Upper lobe of left lung (tissue), 6 donors: ENCODE results near the gene PCDHGB7. TPM values are rescaled to one million over a fixed set of nuclear protein-coding genes. Genes with fewer than 3 reads are reported as not detected.
"Not testable (repeated sequence)": the region's sequence is repeated elsewhere in the genome, so short reads cannot be mapped to it uniquely, and the experiment has no call there.

Source experiments
- ATAC-seq, 2 donors: fragments of 200-7000 bp; cut with Tn5 transposase; one replicate each; pipeline ENCODE4 v1.9.1; 2022; ENCODE audit warnings: mild to moderate bottlenecking in 2 of 2, moderate library complexity in 2 of 2; ENCODE audit not compliant: low FRiP score in 2 of 2
- DNase-seq, 2 donors: peaks; one replicate each; pipeline ENCODE4 v3.0.0-alpha.2; 2019 to 2020
- H3K27ac ChIP-seq, 4 donors: fragments of 200-600 bp; sonication (generic); one replicate each; pipeline ENCODE4 v1.5.1; 2016 to 2019
- H3K27me3 ChIP-seq, 4 donors: fragments of 200-600 bp; sonication (generic); one replicate each; pipeline ENCODE4 v1.5.1; 2017 to 2019
- H3K36me3 ChIP-seq, 4 donors: fragments of 200-600 bp; sonication (generic); one replicate each; pipeline ENCODE4 v1.5.1; 2016 to 2019
- H3K4me1 ChIP-seq, 4 donors: fragments of 200-600 bp; sonication (generic); one replicate each; pipeline ENCODE4 v1.5.1; 2018 to 2019
- H3K4me3 ChIP-seq, 4 donors: fragments of 200-600 bp; sonication (generic); one replicate each; pipeline ENCODE4 v1.5.1; 2017 to 2019; ENCODE audit warnings: mild to moderate bottlenecking in 2 of 4, moderate library complexity in 1 of 4
- H3K9me3 ChIP-seq, 4 donors: fragments of 200-600 bp; sonication (generic); one replicate each; pipeline ENCODE4 v1.5.1; 2018 to 2019
- CTCF ChIP-seq, 6 experiments: fragments of 450-650 bp in 4 of 6; fragments of 200-600 bp in 2 of 6; sonication (generic) in 2 of 6; IDR thresholded peaks; one replicate each; pipeline ENCODE4 v1.5.1; 2016 to 2019; ENCODE audit warnings: antibody characterized with exemption in 6 of 6
- EP300 ChIP-seq, 4 donors: sonication (generic); formaldehyde crosslinking; IDR thresholded peaks; one replicate each; pipeline ENCODE4 v1.5.1; 2017; ENCODE audit warnings: antibody characterized with exemption in 4 of 4, control low read depth in 2 of 4
- POLR2A ChIP-seq, 4 donors: fragments of 450-650 bp; IDR thresholded peaks; one replicate each; pipeline ENCODE4 v1.5.1; 2016 to 2017; ENCODE audit warnings: antibody characterized with exemption in 4 of 4, mild to moderate bottlenecking in 2 of 4
- POLR2AphosphoS5 ChIP-seq, 2 donors: sonication (generic); formaldehyde crosslinking; IDR thresholded peaks; one replicate each; pipeline ENCODE4 v1.5.1; 2017; ENCODE audit warnings: antibody characterized with exemption in 2 of 2
- WGBS, 2 donors: methylation state at CpG; one replicate each; pipeline ENCODE4 v1.1.5; 2017 to 2018; 5-methylcytosine and 5-hydroxymethylcytosine counted together
- total RNA-seq, 6 donors: library from RNA; depleted of rRNA in 4 of 6; stranded (reverse); fragments of >200 nt in 4 of 6; gene quantifications; one replicate each; pipeline versions ENCODE4 v1.1.0 to v1.2.1, GENCODE V29; 2016 to 2021
- donor health status: DM: no; HTN: no; CAD: no; lungs with moderate emphysema.
- donor health status: DM: no; HTN: yes; CAD: no; lungs with severe emphysema.

PCDHGB7 gene
- total RNA-seq, 6 donors from 2014 or later = 7.0 to 22.5 (median 12.7) TPM

GRCh38 chr5:141409598-141410306 lies 7.7 kb upstream of the PCDHGB7 start:
- ATAC-seq (no peak), DNase-seq (peak in 1 of 2 donors; percentile 67)
- 34 to 35% methylated on average over 16 to 36 of the region's 64 CpGs for WGBS, 2 donors
- Histone ChIP-seq H3K36me3 (no peaks in the 10 kb centered on the region), H3K4me3 (no peak overlapping the region), H3K9me3 (peaks cover 41 to 84% (median 81%) of the 10 kb centered on the region in 4 donors), H3K27me3 (no peaks in the 10 kb centered on the region), H3K27ac (no peak overlapping the region), H3K4me1 (peaks cover 0 to 4% (median 0%) of the 10 kb centered on the region in 4 donors)
- TF ChIP-seq POLR2AphosphoS5 (IDR thresholded peaks at IDR 0.05) = no peak
- no peak for TF ChIP-seq POLR2A (IDR thresholded peaks at IDR 0.05)
- TF ChIP-seq EP300 (IDR thresholded peaks at IDR 0.05) = no peak
- no peak for TF ChIP-seq CTCF (IDR thresholded peaks at IDR 0.05)

GRCh38 chr5:141411575-141411974 lies 5.9 kb upstream of the PCDHGB7 start:
- H3K36me3 ChIP-seq = no peaks in the 10 kb centered on the region
- ATAC-seq (no peak), DNase-seq (no peak)
- peaks cover 0 to 8% (median 0%) of the 10 kb centered on the region in 4 donors for H3K4me1 ChIP-seq
- no peak overlapping the region for H3K4me3 ChIP-seq
- H3K9me3 ChIP-seq = peaks cover 44 to 82% (median 77%) of the 10 kb centered on the region in 4 donors
- H3K27ac ChIP-seq = no peak overlapping the region
- TF ChIP-seq POLR2AphosphoS5 (IDR thresholded peaks at IDR 0.05) (no peak), POLR2A (IDR thresholded peaks at IDR 0.05) (no peak), EP300 (IDR thresholded peaks at IDR 0.05) (no peak), CTCF (IDR thresholded peaks at IDR 0.05) (no peak)
- 52 to 66% methylated on average over 2 to 3 of the region's 3 CpGs for WGBS, 2 donors
- no peaks in the 10 kb centered on the region for H3K27me3 ChIP-seq

- ATAC-seq = peak; percentile 65 to 68
- H3K27ac ChIP-seq = no peak within 1 kb of the TSS
- peaks cover 0 to 8% (median 0%) of the 10 kb centered on the region in 4 donors for H3K4me1 ChIP-seq
- 19 to 26% methylated on average over 30 to 31 of the region's 31 CpGs for WGBS, 2 donors
- TF ChIP-seq POLR2AphosphoS5 (IDR thresholded peaks at IDR 0.05) (no peak), CTCF (IDR thresholded peaks at IDR 0.05) (peak; percentile 7 to 41 (median 24))
- H3K27me3 ChIP-seq = no peaks in the 10 kb centered on the region
- peak within 1 kb of the TSS; percentile 6 to 47 (median 36) for H3K4me3 ChIP-seq
- peaks cover 44 to 85% (median 72%) of the 10 kb centered on the region in 4 donors for H3K9me3 ChIP-seq
- peak; percentile 58 to 77 for DNase-seq
- H3K36me3 ChIP-seq = no peaks in the 10 kb centered on the region
These were observed 4.5 kb upstream of the PCDHGB7 start, which contains the start of gene PCDHGA10 for GRCh38 chr5:141412854-141413539. TSS of gene PCDHGA10 (plus strand) at chr5:141412987. CDS start at chr5:141413176, 189 bp downstream.

- Histone ChIP-seq H3K4me3 (peak overlapping the region in 3 of 4 donors; percentile 27 to 47 (median 45)), H3K27me3 (no peaks in the 10 kb centered on the region), H3K36me3 (no peaks in the 10 kb centered on the region), H3K4me1 (peaks cover 0 to 8% (median 1%) of the 10 kb centered on the region in 4 donors), H3K9me3 (peaks cover 45 to 86% (median 73%) of the 10 kb centered on the region in 4 donors), H3K27ac (no peak overlapping the region)
- no peak for TF ChIP-seq CTCF (IDR thresholded peaks at IDR 0.05)
- no peak for TF ChIP-seq POLR2A (IDR thresholded peaks at IDR 0.05)
- no peak for TF ChIP-seq EP300 (IDR thresholded peaks at IDR 0.05)
- TF ChIP-seq POLR2AphosphoS5 (IDR thresholded peaks at IDR 0.05) = no peak
- WGBS, 2 donors = 21 to 25% methylated on average over 25 of the region's 25 CpGs
- DNase-seq (no peak), ATAC-seq (peak in 1 of 2 donors; percentile 12)
These were observed 3.9 kb upstream of the PCDHGB7 start for GRCh38 chr5:141413540-141414069.

- 14 to 16% methylated on average over 3 to 10 of the region's 46 CpGs for WGBS, 2 donors
- peaks cover 0 to 11% (median 1%) of the 10 kb centered on the region in 4 donors for H3K4me1 ChIP-seq
- not testable (repeated sequence) for H3K27ac ChIP-seq, H3K27me3 ChIP-seq, H3K4me3 ChIP-seq, H3K36me3 ChIP-seq, ATAC-seq
- peaks cover 45 to 86% (median 74%) of the 10 kb centered on the region in 4 donors for H3K9me3 ChIP-seq
- peak in 1 of 2 donors; percentile 70 for DNase-seq
These were observed 2.8 kb upstream of the PCDHGB7 start for GRCh38 chr5:141414548-141415274.

- peaks cover 0 to 11% (median 1%) of the 10 kb centered on the region in 4 donors for H3K4me1 ChIP-seq
- DNase-seq, H3K27me3 ChIP-seq, H3K4me3 ChIP-seq, ATAC-seq, H3K27ac ChIP-seq, H3K36me3 ChIP-seq: not testable (repeated sequence)
- H3K9me3 ChIP-seq = peaks cover 44 to 86% (median 74%) of the 10 kb centered on the region in 4 donors
- WGBS, 2 donors = 19 to 21% methylated on average over 17 to 24 of the region's 24 CpGs
These were observed 2.2 kb upstream of the PCDHGB7 start for GRCh38 chr5:141415275-141415618.
